ENCODE results near the gene CREG2. TPM values are rescaled to one million over a fixed set of nuclear protein-coding genes. Genes with fewer than 3 reads are reported as not detected.

Gene CREG2
- total RNA-seq, 1 experiment from 2014 or later, result not detected

GRCh38 chr2:101427240-101427639 is 39.9 kb upstream of the CREG2 start:
- POLR2A ChIA-PET (ENCODE audit: low non-redundant PET), result no interaction called here
- H3K9me3 ChIP-seq (ENCODE audit: low read depth, low read length, poor library complexity, severe bottlenecking), result no peaks in the 10 kb centered on the region
- TF ChIP-seq EZH2 (IDR thresholded peaks at IDR 0.05; ENCODE audit: borderline replicate concordance, low read depth, low read length, poor library complexity, severe bottlenecking), result no peak
- TF ChIP-seq CTCF (conservative IDR thresholded peaks at IDR 0.05; ENCODE audit: low read depth, low read length), result no peak
- CTCF ChIA-PET, result no interaction called here
- H3K36me3 ChIP-seq (ENCODE audit: insufficient read depth, low read length, poor library complexity, severe bottlenecking), result no peaks in the 10 kb centered on the region
- H3K27ac ChIP-seq (ENCODE audit: low read depth, low read length, poor library complexity, severe bottlenecking), result no peak overlapping the region
- intact Hi-C loops (cut with micrococcal nuclease; ENCODE audit: unreplicated experiment), result no loop called here
- no peak overlapping the region for H3K4me3 ChIP-seq (ENCODE audit: low read depth, low read length, poor library complexity, severe bottlenecking)
- no peaks in the 10 kb centered on the region for H3K27me3 ChIP-seq (replicated peaks; ENCODE audit: insufficient read depth, low read depth, low read length, poor library complexity)
- no peak for DNase-seq (ENCODE audit: low spot score)
- no peaks in the 10 kb centered on the region for H3K4me1 ChIP-seq (ENCODE audit: insufficient read depth, low read length, poor library complexity, severe bottlenecking)
- no TSS peak for BruUV-seq (replicated peaks)

- BruUV-seq (replicated peaks), result no TSS peak
- no peaks in the 10 kb centered on the region for H3K27me3 ChIP-seq (replicated peaks; ENCODE audit: insufficient read depth, low read depth, low read length, poor library complexity)
- H3K4me1 ChIP-seq (ENCODE audit: insufficient read depth, low read length, poor library complexity, severe bottlenecking), result no peaks in the 10 kb centered on the region
- no peak overlapping the region for H3K27ac ChIP-seq (ENCODE audit: low read depth, low read length, poor library complexity, severe bottlenecking)
- no peak overlapping the region for H3K4me3 ChIP-seq (ENCODE audit: low read depth, low read length, poor library complexity, severe bottlenecking)
- TF ChIP-seq EZH2 (IDR thresholded peaks at IDR 0.05; ENCODE audit: borderline replicate concordance, low read depth, low read length, poor library complexity, severe bottlenecking) (no peak), CTCF (conservative IDR thresholded peaks at IDR 0.05; ENCODE audit: low read depth, low read length) (no peak)
- intact Hi-C loops (cut with micrococcal nuclease; ENCODE audit: unreplicated experiment), result no loop called here
- ChIA-PET CTCF (no interaction called here), POLR2A (ENCODE audit: low non-redundant PET) (no interaction called here)
- no peaks in the 10 kb centered on the region for H3K36me3 ChIP-seq (ENCODE audit: insufficient read depth, low read length, poor library complexity, severe bottlenecking)
- no peak for DNase-seq (ENCODE audit: low spot score)
- H3K9me3 ChIP-seq (ENCODE audit: low read depth, low read length, poor library complexity, severe bottlenecking), result no peaks in the 10 kb centered on the region
Observed at GRCh38 chr2:101426822-101427221, 39.5 kb upstream of the CREG2 start.

GRCh38 chr2:101420623-101421022 is 33.3 kb upstream of the CREG2 start:
- CTCF ChIA-PET, result no interaction called here
- Histone ChIP-seq H3K27ac (ENCODE audit: low read depth, low read length, poor library complexity, severe bottlenecking) (no peak overlapping the region), H3K27me3 (replicated peaks; ENCODE audit: insufficient read depth, low read depth, low read length, poor library complexity) (no peaks in the 10 kb centered on the region), H3K9me3 (ENCODE audit: low read depth, low read length, poor library complexity, severe bottlenecking) (no peaks in the 10 kb centered on the region), H3K4me3 (ENCODE audit: low read depth, low read length, poor library complexity, severe bottlenecking) (no peak overlapping the region), H3K4me1 (ENCODE audit: insufficient read depth, low read length, poor library complexity, severe bottlenecking) (no peaks in the 10 kb centered on the region), H3K36me3 (ENCODE audit: insufficient read depth, low read length, poor library complexity, severe bottlenecking) (no peaks in the 10 kb centered on the region)
- no peak for DNase-seq (ENCODE audit: low spot score)
- TF ChIP-seq EZH2 (IDR thresholded peaks at IDR 0.05; ENCODE audit: borderline replicate concordance, low read depth, low read length, poor library complexity, severe bottlenecking) (no peak), CTCF (conservative IDR thresholded peaks at IDR 0.05; ENCODE audit: low read depth, low read length) (no peak)
- POLR2A ChIA-PET (ENCODE audit: low non-redundant PET), result no interaction called here
- intact Hi-C loops (cut with micrococcal nuclease; ENCODE audit: unreplicated experiment), result no loop called here
- BruUV-seq (replicated peaks), result no TSS peak

Measured in A673 (cell line).